Frontal cortex (tissue), 4 donors: ENCODE data around the gene DEFB114. TPM values are rescaled to one million over a fixed set of nuclear protein-coding genes. Genes with fewer than 3 reads are reported as not detected.
"Not testable (repeated sequence)": the region's sequence is repeated elsewhere in the genome, so short reads cannot be mapped to it uniquely, and the experiment has no call there.

Experiments
- DNase-seq, 2 donors: peaks; one replicate each; pipeline ENCODE4 v3.0.0; 2012; ENCODE audit warnings: low spot score in 2 of 2
- FAIRE-seq: peaks from 2 replicates; lab custom pipeline; 2012; peaks lifted over from hg19 to GRCh38; lab: Jason Lieb, UNC
- total RNA-seq: library from RNA; depleted of rRNA; stranded (reverse); fragments of >200 nt; gene quantifications from one replicate; pipeline ENCODE4 v1.2.3, GENCODE V29; 2014
- donor health status: control.
- donor health status: control.
- donor health status: control.

DEFB114 gene
- total RNA-seq = not detected

- FAIRE-seq (no peak), DNase-seq (no peak)
These were observed at the start of gene DEFB114 for GRCh38 chr6:49964064-49964463. TSS of gene DEFB114 (minus strand) at chr6:49964164. CDS start at chr6:49964105, 59 bp downstream.

- no peak for FAIRE-seq
- DNase-seq = no peak
These were observed 43.9 kb upstream of the DEFB114 start for GRCh38 chr6:50007819-50008218.

GRCh38 chr6:50003139-50003538 lies 39.2 kb upstream of the DEFB114 start:
- FAIRE-seq (no peak), DNase-seq (no peak)

- FAIRE-seq = peak; percentile 19
- DNase-seq = no peak
These were observed 31.3 kb upstream of the DEFB114 start for GRCh38 chr6:49995278-49995677.

GRCh38 chr6:49988900-49989299 lies 24.9 kb upstream of the DEFB114 start:
- no peak for DNase-seq
- no peak for FAIRE-seq

- DNase-seq (no peak), FAIRE-seq (no peak)
These were observed 23.8 kb upstream of the DEFB114 start for GRCh38 chr6:49987749-49988148.

GRCh38 chr6:49986551-49986950 lies 22.6 kb upstream of the DEFB114 start:
- DNase-seq (no peak), FAIRE-seq (no peak)

- DNase-seq (no peak), FAIRE-seq (no peak)
These were observed 18.1 kb upstream of the DEFB114 start for GRCh38 chr6:49982046-49982445.

- no peak for FAIRE-seq
- DNase-seq = no peak
These were observed 16.9 kb upstream of the DEFB114 start for GRCh38 chr6:49980898-49981297.

GRCh38 chr6:49979584-49979983 lies 15.6 kb upstream of the DEFB114 start:
- no peak for FAIRE-seq
- DNase-seq = no peak

GRCh38 chr6:49978332-49979226 lies 14.6 kb upstream of the DEFB114 start:
- DNase-seq (no peak), FAIRE-seq (no peak)

GRCh38 chr6:49969605-49970004 lies 5.6 kb upstream of the DEFB114 start, which contains the start of gene DEFB113:
TSS of gene DEFB113 (minus strand) at chr6:49969625. CDS start at chr6:49969625, 0 bp downstream.
- no peak for FAIRE-seq

GRCh38 chr6:49966823-49967222 lies 2.9 kb upstream of the DEFB114 start:
- FAIRE-seq (no peak), DNase-seq (no peak)

More at GRCh38 chr6:49969605-49970004, 5.6 kb upstream of the DEFB114 start, which contains the start of gene DEFB113:
- DNase-seq = no peak

- DNase-seq (no peak), FAIRE-seq (no peak)
These were observed 2.4 kb upstream of the DEFB114 start for GRCh38 chr6:49966334-49966733.

- DNase-seq (no peak), FAIRE-seq (no peak)
These were observed 5.8 kb downstream of the DEFB114 start for GRCh38 chr6:49958180-49958579.

GRCh38 chr6:49955847-49956246 lies 8.1 kb downstream of the DEFB114 start:
- no peak for DNase-seq
- FAIRE-seq = no peak

GRCh38 chr6:49951926-49952325 lies 12.0 kb downstream of the DEFB114 start:
- DNase-seq = no peak
- FAIRE-seq = no peak

GRCh38 chr6:49950415-49950751 lies 13.6 kb downstream of the DEFB114 start:
- FAIRE-seq = no peak
- DNase-seq = no peak

- DNase-seq (no peak), FAIRE-seq (no peak)
These were observed 14.9 kb downstream of the DEFB114 start for GRCh38 chr6:49949062-49949461.

GRCh38 chr6:49946835-49947234 lies 17.1 kb downstream of the DEFB114 start:
- DNase-seq = no peak
- no peak for FAIRE-seq

- not testable (repeated sequence) for DNase-seq, FAIRE-seq
These were observed 19.9 kb downstream of the DEFB114 start for GRCh38 chr6:49944068-49944467.
